Panc1 (cell line): Measurements from ENCODE around the gene SPATA33. TPM values are rescaled to one million over a fixed set of nuclear protein-coding genes. Genes with fewer than 3 reads are reported as not detected.
"Not testable (repeated sequence)": the region's sequence is repeated elsewhere in the genome, so short reads cannot be mapped to it uniquely, and the experiment has no call there.

Experiments used
- ATAC-seq: fragments of 200-7000 bp; cut with Tn5 transposase; 2 replicates; pipeline ENCODE4 v1.9.1; 2020; ENCODE audit warnings: mild to moderate bottlenecking, moderate library complexity
- BruUV-seq: library from RNA; stranded (reverse); fragments of 400-500 nt; replicated peaks from 2 replicates; lab custom pipeline; 2021; lab: Mats Ljungman, UMichigan
- CTCF ChIA-PET: fragments of 300-600 bp; sonication (Branson Sonifier 250); formaldehyde crosslinking; loops from one replicate; lab custom pipeline; 2022; ENCODE audit warnings: antibody characterized with exemption; lab: Charles Lee
- POLR2A ChIA-PET: fragments of 300-600 bp; sonication (Branson Sonifier 250); formaldehyde crosslinking; loops from one replicate; lab custom pipeline; 2022; ENCODE audit warnings: antibody characterized with exemption; lab: Charles Lee
- DNase-seq: peaks from one replicate; pipeline ENCODE4 v3.0.0-alpha.2; 2010; ENCODE audit warnings: low read depth, low spot score
- H3K27ac ChIP-seq: 2 replicates; pipeline ENCODE4 v1.5.1; 2011; ENCODE audit warnings: mild to moderate bottlenecking, low read length, inconsistent platforms
- H3K27me3 ChIP-seq: fragments of 200-500 bp; sonication (Bioruptor generic); 2 replicates; pipeline ENCODE4 v1.6.0; 2014; ENCODE audit warnings: low read length, inconsistent platforms; ENCODE audit not compliant: control insufficient read depth, insufficient read depth
- H3K36me3 ChIP-seq: fragments of 200-500 bp; sonication (Bioruptor generic); 2 replicates; pipeline ENCODE4 v1.5.1; 2014; ENCODE audit warnings: inconsistent platforms, mild to moderate bottlenecking, low read length, moderate library complexity; ENCODE audit not compliant: control insufficient read depth, insufficient read depth
- H3K4me1 ChIP-seq: 2 replicates; pipeline ENCODE4 v1.5.1; 2011; ENCODE audit warnings: inconsistent platforms, mild to moderate bottlenecking, low read length, moderate library complexity; ENCODE audit not compliant: control insufficient read depth, insufficient read depth
- H3K4me3 ChIP-seq, 2 experiments: 2 replicates each; pipeline ENCODE4 v1.5.1; 2011 to 2012; ENCODE audit warnings: low read depth in 2 of 2, low read length in 2 of 2, mild to moderate bottlenecking in 2 of 2, inconsistent platforms in 1 of 2, moderate library complexity in 1 of 2
- H3K9me3 ChIP-seq: fragments of 200-500 bp; sonication (Bioruptor generic); 2 replicates; pipeline ENCODE4 v1.5.1; 2014; ENCODE audit warnings: low read depth, mild to moderate bottlenecking, inconsistent platforms, low read length, moderate library complexity; ENCODE audit not compliant: control insufficient read depth, insufficient read depth
- CTCF ChIP-seq: fragments of 450-650 bp; IDR thresholded peaks from 2 replicates; pipeline ENCODE4 v1.5.1; 2017; ENCODE audit warnings: mild to moderate bottlenecking
- POLR2AphosphoS5 ChIP-seq: IDR thresholded peaks from 2 replicates; pipeline ENCODE4 v1.6.1; 2012; ENCODE audit warnings: mild to moderate bottlenecking, low read depth, low read length, moderate library complexity
- REST ChIP-seq, 2 experiments: IDR thresholded peaks; 2 replicates each; pipeline ENCODE4 v1.6.1; 2011 to 2012; ENCODE audit warnings: low read depth in 2 of 2, control low read depth in 1 of 2, low read length in 1 of 2, mild to moderate bottlenecking in 1 of 2, moderate library complexity in 1 of 2; ENCODE audit not compliant: insufficient read depth in 1 of 2
- SIN3A ChIP-seq: IDR thresholded peaks from 2 replicates; pipeline ENCODE4 v1.6.1; 2012; ENCODE audit warnings: low read depth, mild to moderate bottlenecking, low read length, moderate library complexity, borderline replicate concordance; ENCODE audit not compliant: insufficient read depth
- TCF7L2 ChIP-seq: IDR thresholded peaks from 2 replicates; pipeline ENCODE4 v1.6.1; 2011; ENCODE audit warnings: mild to moderate bottlenecking, low read depth, low read length, inconsistent platforms
- in situ Hi-C: cut with HindIII; loops from 2 replicates; pipeline ENCODE4 v1.10.0; 2016; ENCODE audit warnings: low sequenced_read_pairs, low pct_unique_long_range_greater_than_20kb
- intact Hi-C: fragments of 100-400 bp; cut with micrococcal nuclease; formaldehyde crosslinking; loops from one replicate; pipeline ENCODE4 v1.10.0; 2022; ENCODE audit not compliant: unreplicated experiment
- total RNA-seq: library from RNA; stranded (reverse); gene quantifications from one replicate; pipeline ENCODE4 v1.2.1, GENCODE V29; 2021; ENCODE audit not compliant: unreplicated experiment

SPATA33 gene
- total RNA-seq, 1 experiment from 2014 or later, result 18.3 TPM

- H3K27ac ChIP-seq, H3K4me3 ChIP-seq, H3K9me3 ChIP-seq, in situ Hi-C loops, DNase-seq, H3K36me3 ChIP-seq, BruUV-seq, ATAC-seq, H3K4me1 ChIP-seq, CTCF ChIA-PET, intact Hi-C loops, H3K27me3 ChIP-seq: not testable (repeated sequence)
- POLR2A ChIA-PET, result interaction anchor here (0.5 kb wide), 1 partner anchor 1220 kb away, joined by 3 read pairs; no protein-coding TSS in a partner anchor
These were observed 37.1 kb downstream of the SPATA33 start for GRCh38 chr16:89694784-89695085.

DNA sequence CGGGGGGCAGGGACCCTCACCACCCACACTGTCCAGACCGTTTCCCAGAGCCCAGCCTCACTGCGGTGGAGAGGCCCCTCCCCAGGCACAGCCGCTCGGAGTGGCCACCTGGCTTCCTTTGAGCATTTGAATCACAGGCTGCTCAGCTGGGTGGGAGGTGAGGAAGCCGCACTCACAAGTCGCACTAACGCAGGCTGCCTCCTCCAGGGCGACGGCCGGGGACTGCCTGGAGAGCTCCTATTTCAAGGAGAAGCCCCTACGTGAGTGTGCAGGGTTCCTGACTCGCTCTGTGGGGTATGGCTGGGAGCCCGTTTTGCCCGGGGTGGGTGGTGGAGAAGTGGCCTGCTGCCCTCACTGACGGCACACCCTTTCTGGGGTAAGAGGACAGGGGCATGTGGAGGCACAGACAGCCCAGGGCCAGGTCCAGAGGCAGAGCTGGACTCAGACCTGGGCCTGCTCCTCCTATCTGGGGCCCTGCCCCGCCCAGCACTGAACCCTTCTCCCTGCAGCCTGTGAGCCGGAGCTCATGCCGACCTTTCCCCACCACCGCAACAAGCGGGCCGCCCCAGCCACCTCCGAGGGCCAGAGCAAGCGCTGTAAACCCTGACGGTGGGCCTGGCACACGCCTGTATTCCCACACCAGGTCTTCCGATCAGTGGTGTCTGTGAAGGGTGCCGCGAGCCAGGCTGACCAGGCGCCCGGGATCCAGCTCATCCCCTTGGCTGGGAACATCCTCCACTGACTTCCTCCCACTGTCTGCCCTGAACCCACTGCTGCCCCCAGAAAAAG, 37.6 kb downstream of the SPATA33 start:
- no peak for DNase-seq
- intact Hi-C loops, result no loop called here
- ChIA-PET CTCF (interaction anchor here (0.7 kb wide), 1 partner anchor 51 kb away, joined by 3 read pairs; no protein-coding TSS in a partner anchor), POLR2A (interaction anchor here (0.5 kb wide), 1 partner anchor 1220 kb away, joined by 3 read pairs; no protein-coding TSS in a partner anchor)
- H3K4me3 ChIP-seq, result no peak overlapping the region
- no peaks in the 10 kb centered on the region; the same call in 1 of the 2 replicates for H3K4me1 ChIP-seq
- no peaks in the 10 kb centered on the region for H3K9me3 ChIP-seq
- TF ChIP-seq POLR2AphosphoS5 (no peak), SIN3A (no peak), CTCF (no peak), TCF7L2 (no peak), REST (IDR thresholded peaks at IDR 0.05; ENCODE audit: insufficient read depth in 1 of 2, low read depth in 2 of 2, low read length in 1 of 2) (no peak)
- peak; percentile 15 for ATAC-seq
- H3K27ac ChIP-seq, result no peak overlapping the region
- BruUV-seq, result no TSS peak
- no peaks in the 10 kb centered on the region for H3K36me3 ChIP-seq
- no peaks in the 10 kb centered on the region for H3K27me3 ChIP-seq
- in situ Hi-C loops, result no loop called here
